Adrenal gland (tissue), 12 donors: ENCODE measurements around the gene GAL3ST1. TPM values are rescaled to one million over a fixed set of nuclear protein-coding genes. Genes with fewer than 3 reads are reported as not detected.

ENCODE experiments used
- DNase-seq, 7 donors: peaks; one replicate each; pipeline ENCODE4 v3.0.0-alpha.2; 2019 to 2020
- H3K27ac ChIP-seq, 5 donors: fragments of 200-600 bp; sonication (generic) in 4 of 5; 1 replicate in 3 of 5; 2 replicates in 2 of 5; pipeline versions ENCODE4 v1.5.1 to v1.8.0; 2016 to 2020; ENCODE audit warnings: mild to moderate bottlenecking in 1 of 5
- H3K27me3 ChIP-seq: fragments of 200-600 bp; 2 replicates; pipeline ENCODE4 v1.8.0; 2021
- H3K36me3 ChIP-seq, 2 donors: fragments of 200-600 bp; replicated peaks in 1 of 2; 1 replicate in 1 of 2; 2 replicates in 1 of 2; pipeline versions ENCODE4 v1.5.1 to v1.8.0; 2018 to 2022
- H3K4me1 ChIP-seq, 2 donors: fragments of 200-600 bp; replicated peaks in 1 of 2; 1 replicate in 1 of 2; 2 replicates in 1 of 2; pipeline versions ENCODE4 v1.5.1 to v1.8.0; 2018 to 2021
- H3K4me3 ChIP-seq, 4 donors: fragments of 200-600 bp; sonication (generic) in 3 of 4; one replicate each; pipeline ENCODE4 v1.5.1; 2016 to 2018
- H3K9me3 ChIP-seq, 3 donors: fragments of 200-600 bp; sonication (generic) in 1 of 3; replicated peaks in 1 of 3; 1 replicate in 2 of 3; 2 replicates in 1 of 3; pipeline versions ENCODE4 v1.5.1 to v1.8.0; 2016 to 2021
- POLR2A ChIP-seq, 2 donors: fragments of 450-650 bp; IDR thresholded peaks; one replicate each; pipeline ENCODE4 v1.6.1; 2017; ENCODE audit warnings: antibody characterized with exemption in 2 of 2, mild to moderate bottlenecking in 2 of 2, moderate library complexity in 1 of 2
- WGBS, 4 donors: extraction: QIAGEN DNeasy Blood & Tissue Kit in 2 of 4; methylation state at CpG; one replicate each; pipeline versions ENCODE4 v1.1.5 to v1.1.7; 2013 to 2017; 5-methylcytosine and 5-hydroxymethylcytosine counted together
- intact Hi-C, 2 donors: fragments of 100-400 bp; cut with DNase I; formaldehyde crosslinking; loops; one replicate each; pipeline versions ENCODE4 v1.14.1 to v1.15.0; 2022 to 2023
- polyA plus RNA-seq, 3 donors: library from polyadenylated mRNA; stranded (reverse); fragments of 200-250 nt in 2 of 3; fragments of 350-450 nt in 1 of 3; fragmentation: Illumina TruSeq in 1 of 3; extraction: RNeasy Lipid Tissue Mini Kit (QIAGEN cat#74804) in 1 of 3; gene quantifications; one replicate each; pipeline ENCODE4 v1.2.3, GENCODE V29; 2013 to 2014
- total RNA-seq, 9 donors: library from RNA; depleted of rRNA in 4 of 9; stranded (reverse); fragments of >200 nt in 4 of 9; fragments of 120-200 nt in 1 of 9; fragmentation: NEBNext Ultra II Directional in 1 of 9; extraction: Animal tissue kit (Norgen Biotek cat#: 25700) in 1 of 9; gene quantifications; one replicate each; pipeline versions ENCODE4 v1.1.0 to v1.2.4, GENCODE V29; 2013 to 2023
- TF ChIP-seq, protein P1 (sequence below), 6 experiments: fragments of 450-650 bp in 4 of 6; fragments of 200-600 bp in 2 of 6; sonication (generic) in 1 of 6; IDR thresholded peaks; 1 replicate in 5 of 6; 2 replicates in 1 of 6; pipeline versions ENCODE4 v1.5.1 to v1.8.0; 2016 to 2021; ENCODE audit warnings: antibody characterized with exemption in 6 of 6, mild to moderate bottlenecking in 2 of 6, moderate library complexity in 1 of 6
- donor health status: healthy with polysubstance abuse.
- donor health status: Bipolar disorder and iron deficiency.
- donor health status: DM: yes; HTN: yes; CAD: no.
- donor health status: DM: no; HTN: no; CAD: no.
- donor health status: DM: no; HTN: no; CAD: no.
- donor health status: DM: yes; HTN: yes; CAD: no.

GAL3ST1 gene
- total and polyA plus RNA-seq, 12 donors = 0.31 to 0.72 (median 0.45) TPM; not detected in 8

- Histone ChIP-seq H3K27me3 (no peaks in the 10 kb centered on the region), H3K27ac (peak overlapping the region; percentile 50 to 86 (median 82)), H3K4me1 (peaks cover 34 to 40% of the 10 kb centered on the region in 2 donors), H3K36me3 (peaks cover 0 to 18% of the 10 kb centered on the region in 2 donors), H3K4me3 (no peak overlapping the region), H3K9me3 (no peaks in the 10 kb centered on the region)
- peak; percentile 62 to 84 (median 79) for DNase-seq
- TF ChIP-seq, protein P1, sequence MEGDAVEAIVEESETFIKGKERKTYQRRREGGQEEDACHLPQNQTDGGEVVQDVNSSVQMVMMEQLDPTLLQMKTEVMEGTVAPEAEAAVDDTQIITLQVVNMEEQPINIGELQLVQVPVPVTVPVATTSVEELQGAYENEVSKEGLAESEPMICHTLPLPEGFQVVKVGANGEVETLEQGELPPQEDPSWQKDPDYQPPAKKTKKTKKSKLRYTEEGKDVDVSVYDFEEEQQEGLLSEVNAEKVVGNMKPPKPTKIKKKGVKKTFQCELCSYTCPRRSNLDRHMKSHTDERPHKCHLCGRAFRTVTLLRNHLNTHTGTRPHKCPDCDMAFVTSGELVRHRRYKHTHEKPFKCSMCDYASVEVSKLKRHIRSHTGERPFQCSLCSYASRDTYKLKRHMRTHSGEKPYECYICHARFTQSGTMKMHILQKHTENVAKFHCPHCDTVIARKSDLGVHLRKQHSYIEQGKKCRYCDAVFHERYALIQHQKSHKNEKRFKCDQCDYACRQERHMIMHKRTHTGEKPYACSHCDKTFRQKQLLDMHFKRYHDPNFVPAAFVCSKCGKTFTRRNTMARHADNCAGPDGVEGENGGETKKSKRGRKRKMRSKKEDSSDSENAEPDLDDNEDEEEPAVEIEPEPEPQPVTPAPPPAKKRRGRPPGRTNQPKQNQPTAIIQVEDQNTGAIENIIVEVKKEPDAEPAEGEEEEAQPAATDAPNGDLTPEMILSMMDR (IDR thresholded peaks at IDR 0.05) = no peak
- peak in 1 of 2 donors; percentile 58 for TF ChIP-seq POLR2A (IDR thresholded peaks at IDR 0.05)
- intact Hi-C loops = no loop called here
- 46 to 53% (median 50%) methylated on average over 16 to 17 of the region's 17 CpGs for WGBS, 4 donors
Observed at GRCh38 chr22:30609260-30610185, 35.1 kb upstream of the GAL3ST1 start.

GRCh38 chr22:30607939-30608338 is 33.5 kb upstream of the GAL3ST1 start:
- Histone ChIP-seq H3K4me3 (peak overlapping the region in 2 of 4 donors; percentile 42 to 68), H3K27me3 (no peaks in the 10 kb centered on the region), H3K4me1 (peaks cover 34 to 40% of the 10 kb centered on the region in 2 donors), H3K9me3 (no peaks in the 10 kb centered on the region), H3K27ac (peak overlapping the region in 3 of 5 donors; percentile 74 to 86 (median 83)), H3K36me3 (peaks cover 0 to 7% of the 10 kb centered on the region in 2 donors)
- TF ChIP-seq, protein P1 (IDR thresholded peaks at IDR 0.05) = no peak
- no peak for TF ChIP-seq POLR2A (IDR thresholded peaks at IDR 0.05)
- WGBS, 4 donors = 79 to 87% (median 83%) methylated on average over 7 of the region's 7 CpGs
- no peak for DNase-seq
- intact Hi-C loops = no loop called here

DNA sequence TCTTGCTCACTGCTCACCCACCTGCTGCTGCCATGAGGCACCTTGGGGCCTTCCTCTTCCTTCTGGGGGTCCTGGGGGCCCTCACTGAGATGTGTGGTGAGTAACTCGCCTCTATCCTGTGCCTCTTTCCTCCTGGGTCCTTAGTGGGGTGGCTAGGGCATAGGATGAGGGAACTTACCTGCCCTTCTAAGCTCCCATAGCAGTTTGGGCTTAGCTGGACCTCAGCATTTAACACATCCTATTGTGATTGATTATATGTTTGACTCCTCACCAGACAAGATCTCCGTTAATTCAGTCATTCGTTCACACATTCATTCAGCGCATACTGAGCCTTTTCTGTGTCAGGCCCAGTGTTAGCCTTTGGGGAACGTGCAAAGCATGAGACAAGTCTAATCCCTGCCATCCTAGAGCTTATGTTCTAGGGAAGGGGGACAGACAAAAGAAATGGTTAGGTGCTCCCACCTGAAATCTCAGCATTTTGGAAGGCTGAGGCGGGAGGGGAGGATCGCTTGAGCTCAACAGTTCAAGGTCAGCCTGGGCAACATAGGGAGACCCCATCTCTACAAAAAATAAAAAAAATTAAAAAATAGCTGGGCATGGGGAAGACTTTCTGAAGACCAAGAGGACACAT is 33.0 kb upstream of the GAL3ST1 start:
- no peaks in the 10 kb centered on the region for H3K9me3 ChIP-seq
- intact Hi-C loops = no loop called here
- TF ChIP-seq POLR2A (IDR thresholded peaks at IDR 0.05) = no peak
- TF ChIP-seq, protein P1 (IDR thresholded peaks at IDR 0.05) = no peak
- peaks cover 0 to 7% of the 10 kb centered on the region in 2 donors for H3K36me3 ChIP-seq
- peak overlapping the region in 2 of 4 donors; percentile 42 to 68 for H3K4me3 ChIP-seq
- 65 to 72% (median 70%) methylated on average over 7 of the region's 7 CpGs for WGBS, 4 donors
- peaks cover 34 to 40% of the 10 kb centered on the region in 2 donors for H3K4me1 ChIP-seq
- H3K27ac ChIP-seq = peak overlapping the region; percentile 6 to 93 (median 74)
- DNase-seq = no peak
- H3K27me3 ChIP-seq = no peaks in the 10 kb centered on the region
